Thoracic aorta (tissue), 2 donors: ENCODE measurements around the gene CHDH. TPM values are rescaled to one million over a fixed set of nuclear protein-coding genes. Genes with fewer than 3 reads are reported as not detected.

Experiments
- ATAC-seq: fragments of 150-250 bp; one replicate; pipeline ENCODE4 v1.8.0; 2017; ENCODE audit warnings: low read depth; ENCODE audit not compliant: insufficient number of reproducible peaks, low FRiP score
- DNase-seq: peaks from one replicate; pipeline ENCODE4 v3.0.0-alpha.2; 2020; ENCODE audit warnings: low spot score
- H3K27ac ChIP-seq, 2 donors: fragments of 200-600 bp; sonication (generic); 1 replicate in 1 of 2; 2 replicates in 1 of 2; pipeline ENCODE4 v1.5.1; 2016; ENCODE audit warnings: mild to moderate bottlenecking in 2 of 2, moderate library complexity in 2 of 2
- H3K27me3 ChIP-seq: fragments of 200-600 bp; sonication (generic); replicated peaks from 2 replicates; pipeline ENCODE4 v1.6.0; 2016; ENCODE audit warnings: mild to moderate bottlenecking; ENCODE audit not compliant: insufficient read depth
- H3K36me3 ChIP-seq: fragments of 200-600 bp; sonication (generic); one replicate; pipeline ENCODE4 v1.5.1; 2016
- H3K4me1 ChIP-seq, 2 donors: fragments of 200-600 bp; sonication (generic); 1 replicate in 1 of 2; 2 replicates in 1 of 2; pipeline versions ENCODE4 v1.5.1 to v1.6.0; 2016; ENCODE audit warnings: low read depth in 2 of 2, mild to moderate bottlenecking in 1 of 2; ENCODE audit not compliant: control insufficient read depth in 1 of 2
- H3K4me3 ChIP-seq: fragments of 200-600 bp; sonication (generic); 2 replicates; pipeline ENCODE4 v1.5.1; 2016; ENCODE audit warnings: mild to moderate bottlenecking
- H3K9me3 ChIP-seq: fragments of 200-600 bp; sonication (generic); 2 replicates; pipeline ENCODE4 v1.5.1; 2016
- total RNA-seq, 2 donors: library from RNA; depleted of rRNA; stranded (reverse); fragments of >200 nt; gene quantifications; one replicate each; pipeline versions ENCODE4 v1.1.0 to v1.2.3, GENCODE V29; 2016
- TF ChIP-seq, protein P1 (sequence below): fragments of 200-600 bp; sonication (generic); IDR thresholded peaks from one replicate; pipeline ENCODE4 v1.5.1; 2019; ENCODE audit warnings: antibody characterized with exemption

CHDH gene
- total RNA-seq, 2 donors from 2014 or later: 0.68 to 8.4 TPM

- no peaks in the 10 kb centered on the region for H3K4me1 ChIP-seq
- H3K27ac ChIP-seq: no peak overlapping the region
- H3K27me3 ChIP-seq: no peaks in the 10 kb centered on the region
- TF ChIP-seq, protein P1, sequence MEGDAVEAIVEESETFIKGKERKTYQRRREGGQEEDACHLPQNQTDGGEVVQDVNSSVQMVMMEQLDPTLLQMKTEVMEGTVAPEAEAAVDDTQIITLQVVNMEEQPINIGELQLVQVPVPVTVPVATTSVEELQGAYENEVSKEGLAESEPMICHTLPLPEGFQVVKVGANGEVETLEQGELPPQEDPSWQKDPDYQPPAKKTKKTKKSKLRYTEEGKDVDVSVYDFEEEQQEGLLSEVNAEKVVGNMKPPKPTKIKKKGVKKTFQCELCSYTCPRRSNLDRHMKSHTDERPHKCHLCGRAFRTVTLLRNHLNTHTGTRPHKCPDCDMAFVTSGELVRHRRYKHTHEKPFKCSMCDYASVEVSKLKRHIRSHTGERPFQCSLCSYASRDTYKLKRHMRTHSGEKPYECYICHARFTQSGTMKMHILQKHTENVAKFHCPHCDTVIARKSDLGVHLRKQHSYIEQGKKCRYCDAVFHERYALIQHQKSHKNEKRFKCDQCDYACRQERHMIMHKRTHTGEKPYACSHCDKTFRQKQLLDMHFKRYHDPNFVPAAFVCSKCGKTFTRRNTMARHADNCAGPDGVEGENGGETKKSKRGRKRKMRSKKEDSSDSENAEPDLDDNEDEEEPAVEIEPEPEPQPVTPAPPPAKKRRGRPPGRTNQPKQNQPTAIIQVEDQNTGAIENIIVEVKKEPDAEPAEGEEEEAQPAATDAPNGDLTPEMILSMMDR: no peak
- ATAC-seq: no peak
- no peak for DNase-seq
- no peaks in the 10 kb centered on the region for H3K9me3 ChIP-seq
- H3K4me3 ChIP-seq: no peak overlapping the region
- no peaks in the 10 kb centered on the region for H3K36me3 ChIP-seq
These were observed 82.9 kb downstream of the CHDH start for GRCh38 chr3:53763353-53763752.

Other genes starting within 250 kb of the CHDH start
- gene IL17RB, start 149 bp upstream of the CHDH start, total RNA-seq: 1 to 10 TPM in 1 of 2 donors, not detected in 1; 2.3 TPM
- gene ACTR8, start 35.7 kb upstream of the CHDH start, total RNA-seq: 10 to 100 TPM; 13.1 to 22.8 TPM
- gene SELENOK, start 45.4 kb upstream of the CHDH start, total RNA-seq: 10 to 100 TPM; 22.6 to 36.8 TPM